GM20431 (cell line): Measurements from ENCODE around the gene BDKRB2.

Source experiments
- in situ Hi-C: fragments of 300-500 bp; cut with MseI, MboI; formaldehyde crosslinking; loops from one replicate; pipeline ENCODE4 v1.15.0; 2020; ENCODE audit warnings: low sequenced_read_pairs; ENCODE audit not compliant: unreplicated experiment

Gene BDKRB2

DNA sequence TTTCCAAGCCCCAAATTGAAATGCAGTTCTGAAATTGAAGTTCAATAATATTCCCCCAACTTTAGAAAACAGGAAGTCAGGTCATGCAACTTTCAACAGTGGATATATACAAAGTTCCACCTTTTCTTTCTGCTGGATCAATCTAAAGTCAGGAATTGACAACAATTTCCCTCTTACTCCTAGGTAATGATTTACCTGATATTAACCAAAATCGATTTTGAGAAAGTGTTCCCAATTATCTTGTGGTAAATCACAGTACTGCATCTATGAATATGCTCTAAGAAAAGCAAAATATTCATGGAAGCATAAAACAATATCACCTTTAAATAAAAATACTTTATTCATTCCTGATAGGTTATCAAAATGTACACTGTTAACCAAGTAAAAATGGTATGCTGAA, 79.8 kb downstream of the BDKRB2 start:
- in situ Hi-C loops: no loop called here

DNA sequence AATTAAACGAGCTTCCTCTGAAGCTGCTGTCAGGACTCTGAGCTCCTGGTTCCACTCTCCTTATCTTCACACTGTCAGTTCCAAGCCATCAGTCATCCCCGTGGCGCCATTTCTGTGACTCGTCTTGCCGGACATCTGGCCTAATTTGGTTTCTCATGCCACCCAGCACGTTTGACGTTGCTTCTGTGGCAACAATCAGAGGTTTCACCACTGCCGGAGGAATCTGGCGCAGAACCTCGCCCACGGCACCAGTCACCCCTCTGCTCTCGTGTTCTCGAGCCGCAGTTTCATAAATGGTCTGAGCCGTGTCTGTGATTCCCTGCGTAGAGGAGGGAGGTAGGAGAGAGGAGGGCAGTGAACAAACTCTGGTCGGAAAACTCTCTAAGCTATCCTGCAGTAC, 81.0 kb downstream of the BDKRB2 start:
- in situ Hi-C loops: no loop called here

DNA sequence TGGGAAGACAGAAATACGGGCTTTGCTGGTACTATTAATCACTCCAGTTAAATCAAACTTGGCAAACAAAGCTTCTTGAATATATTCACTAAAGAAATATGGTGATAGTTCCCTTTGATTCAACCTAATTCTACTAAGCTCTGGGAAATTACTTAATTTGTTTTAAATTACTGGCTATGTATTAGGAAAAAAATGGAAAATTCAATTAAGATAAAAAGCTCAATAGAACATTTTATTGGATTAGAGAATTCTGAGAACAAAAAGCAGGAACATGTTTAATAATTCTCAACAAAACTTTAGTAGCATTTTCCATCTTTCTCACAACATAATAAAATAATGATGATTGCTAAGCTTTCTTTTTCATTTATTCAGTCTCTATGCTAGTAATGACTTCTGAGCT, 81.6 kb downstream of the BDKRB2 start:
- in situ Hi-C loops: no loop called here

DNA sequence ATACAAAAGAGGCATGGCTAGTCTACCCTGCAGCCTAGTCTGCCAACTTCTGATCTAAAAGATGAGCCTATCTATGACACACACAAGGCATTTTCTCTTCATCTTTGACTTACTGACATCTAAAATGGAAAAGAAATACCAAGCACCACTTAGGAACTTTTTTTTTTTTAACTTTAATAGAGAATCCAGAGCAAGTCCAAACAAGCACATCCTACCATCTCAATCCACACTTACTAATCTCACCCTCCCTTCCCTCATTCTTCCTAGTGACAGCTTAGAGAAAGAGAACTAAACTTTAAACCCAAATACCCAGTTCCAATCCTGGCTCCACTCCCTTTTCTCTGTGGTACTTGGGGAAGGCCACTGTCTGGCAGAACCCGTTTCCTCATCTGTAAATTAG, 83.2 kb downstream of the BDKRB2 start:
- in situ Hi-C loops: no loop called here
